ENCODE data around the gene GTF2A1L.
A peak's percentile ranks its signal among the peaks of the same experiment; 100 is the strongest.
"Not testable (repeated sequence)": the region's sequence is repeated elsewhere in the genome, so short reads cannot be mapped to it uniquely, and the experiment has no call there.

The GTF2A1L gene

GRCh38 chr2:48589170-48589767, 28.4 kb upstream of the GTF2A1L start:
- H3K9ac ChIP-seq (ENCODE audit: low read length): no peak overlapping the region
- no peaks in the 10 kb centered on the region for H3F3A ChIP-seq (ENCODE audit: insufficient read depth, low read length)
- no peak overlapping the region for H3K27ac ChIP-seq (ENCODE audit: low read depth, low read length, poor library complexity, severe bottlenecking)
- no peaks in the 10 kb centered on the region for H3K36me3 ChIP-seq (ENCODE audit: insufficient read depth, low read length)
- no peaks in the 10 kb centered on the region for H3K79me2 ChIP-seq (ENCODE audit: insufficient read depth, low read length)
- no peaks in the 10 kb centered on the region for H3K4me1 ChIP-seq (ENCODE audit: insufficient read depth, low read length, severe bottlenecking)
- H2AFZ ChIP-seq (ENCODE audit: low read length): no peak overlapping the region
- no peaks in the 10 kb centered on the region for H3K9me3 ChIP-seq (ENCODE audit: low read length)
- H3K4me2 ChIP-seq (ENCODE audit: low read length): no peak overlapping the region
- H3K9me2 ChIP-seq (ENCODE audit: low read depth, low read length): no peaks in the 10 kb centered on the region
- H3K4me3 ChIP-seq (ENCODE audit: low read depth, low read length, poor library complexity, severe bottlenecking): no peak overlapping the region
- H4K20me1 ChIP-seq (ENCODE audit: insufficient read depth, low read length): no peaks in the 10 kb centered on the region
- no peaks in the 10 kb centered on the region for H3K27me3 ChIP-seq (ENCODE audit: insufficient read depth, low read length)
- TF ChIP-seq CTCF (IDR thresholded peaks at IDR 0.05; ENCODE audit: low read length) (peak; percentile 60), EZH2 (IDR thresholded peaks at IDR 0.05; ENCODE audit: borderline replicate concordance, low read length) (no peak)

- Histone ChIP-seq H3K4me2 (ENCODE audit: low read length) (no peak overlapping the region), H3K9me3 (ENCODE audit: low read length) (no peaks in the 10 kb centered on the region), H4K20me1 (ENCODE audit: insufficient read depth, low read length) (no peaks in the 10 kb centered on the region), H3K27ac (ENCODE audit: low read depth, low read length, poor library complexity, severe bottlenecking) (no peak overlapping the region), H2AFZ (ENCODE audit: low read length) (no peak overlapping the region), H3F3A (ENCODE audit: insufficient read depth, low read length) (no peaks in the 10 kb centered on the region), H3K4me1 (ENCODE audit: insufficient read depth, low read length, severe bottlenecking) (no peaks in the 10 kb centered on the region), H3K36me3 (ENCODE audit: insufficient read depth, low read length) (no peaks in the 10 kb centered on the region), H3K79me2 (ENCODE audit: insufficient read depth, low read length) (no peaks in the 10 kb centered on the region), H3K9ac (ENCODE audit: low read length) (no peak overlapping the region), H3K27me3 (ENCODE audit: insufficient read depth, low read length) (no peaks in the 10 kb centered on the region), H3K9me2 (ENCODE audit: low read depth, low read length) (no peaks in the 10 kb centered on the region), H3K4me3 (ENCODE audit: low read depth, low read length, poor library complexity, severe bottlenecking) (no peak overlapping the region)
- TF ChIP-seq EZH2 (IDR thresholded peaks at IDR 0.05; ENCODE audit: borderline replicate concordance, low read length) (no peak), CTCF (IDR thresholded peaks at IDR 0.05; ENCODE audit: low read length) (no peak)
These were observed 27.6 kb upstream of the GTF2A1L start for GRCh38 chr2:48590017-48590416.

GRCh38 chr2:48592067-48592466, 25.6 kb upstream of the GTF2A1L start:
- Histone ChIP-seq H3K36me3 (ENCODE audit: insufficient read depth, low read length) (no peaks in the 10 kb centered on the region), H3K27me3 (ENCODE audit: insufficient read depth, low read length) (no peaks in the 10 kb centered on the region), H3F3A (ENCODE audit: insufficient read depth, low read length) (no peaks in the 10 kb centered on the region), H3K79me2 (ENCODE audit: insufficient read depth, low read length) (no peaks in the 10 kb centered on the region), H3K9me3 (ENCODE audit: low read length) (no peaks in the 10 kb centered on the region), H3K9ac (ENCODE audit: low read length) (no peak overlapping the region), H3K4me3 (ENCODE audit: low read depth, low read length, poor library complexity, severe bottlenecking) (no peak overlapping the region), H2AFZ (ENCODE audit: low read length) (no peak overlapping the region), H3K4me2 (ENCODE audit: low read length) (no peak overlapping the region), H3K9me2 (ENCODE audit: low read depth, low read length) (no peaks in the 10 kb centered on the region), H4K20me1 (ENCODE audit: insufficient read depth, low read length) (no peaks in the 10 kb centered on the region), H3K4me1 (ENCODE audit: insufficient read depth, low read length, severe bottlenecking) (no peaks in the 10 kb centered on the region), H3K27ac (ENCODE audit: low read depth, low read length, poor library complexity, severe bottlenecking) (no peak overlapping the region)
- TF ChIP-seq EZH2 (IDR thresholded peaks at IDR 0.05; ENCODE audit: borderline replicate concordance, low read length) (no peak), CTCF (IDR thresholded peaks at IDR 0.05; ENCODE audit: low read length) (no peak)

- H3K9me2 ChIP-seq (ENCODE audit: low read depth, low read length); H3K4me3 ChIP-seq (ENCODE audit: low read depth, low read length, poor library complexity, severe bottlenecking); H4K20me1 ChIP-seq (ENCODE audit: insufficient read depth, low read length): not testable (repeated sequence)
These were observed 20.9 kb upstream of the GTF2A1L start for GRCh38 chr2:48596751-48597150.

More at GRCh38 chr2:48596751-48597150, 20.9 kb upstream of the GTF2A1L start:
- not testable (repeated sequence) for H3K4me2 ChIP-seq (ENCODE audit: low read length); H3K27ac ChIP-seq (ENCODE audit: low read depth, low read length, poor library complexity, severe bottlenecking); H3K9me3 ChIP-seq (ENCODE audit: low read length); H3K79me2 ChIP-seq (ENCODE audit: insufficient read depth, low read length); H3F3A ChIP-seq (ENCODE audit: insufficient read depth, low read length); H3K9ac ChIP-seq (ENCODE audit: low read length); H2AFZ ChIP-seq (ENCODE audit: low read length); H3K4me1 ChIP-seq (ENCODE audit: insufficient read depth, low read length, severe bottlenecking); H3K36me3 ChIP-seq (ENCODE audit: insufficient read depth, low read length); H3K27me3 ChIP-seq (ENCODE audit: insufficient read depth, low read length)
